OCI-LY1 (cell line): Measurements from ENCODE around the gene TMEM175.

ENCODE experiments used
- CTCF ChIP-seq: fragments of 200-600 bp; sonication (generic), shearing (Covaris generic); IDR thresholded peaks from 2 replicates; pipeline ENCODE4 v1.5.1; 2017; ENCODE audit warnings: mild to moderate bottlenecking, antibody characterized with exemption, low read length, moderate library complexity, mixed read lengths
- EZH2 ChIP-seq: fragments of 200-600 bp; sonication (generic), shearing (Covaris generic); IDR thresholded peaks from 2 replicates; pipeline ENCODE4 v1.8.0; 2017; ENCODE audit warnings: borderline replicate concordance, mixed run types, mild to moderate bottlenecking, antibody characterized with exemption, low read length, moderate library complexity, mixed read lengths

- TF ChIP-seq EZH2 (no peak), CTCF (no peak)
These were observed 19.6 kb downstream of the TMEM175 start for GRCh38 chr4:951594-952468.
